GM19324 (cell line): ENCODE measurements around the gene OR2A1.
"Not testable (repeated sequence)": the region's sequence is repeated elsewhere in the genome, so short reads cannot be mapped to it uniquely, and the experiment has no call there.

Experiments used
- ATAC-seq: cut with Tn5 transposase; IDR thresholded peaks from one replicate; pipeline ENCODE4 v1.9.1; 2021; ENCODE audit warnings: mild to moderate bottlenecking, moderate library complexity; ENCODE audit not compliant: unreplicated experiment, low FRiP score

OR2A1 gene, protein sequence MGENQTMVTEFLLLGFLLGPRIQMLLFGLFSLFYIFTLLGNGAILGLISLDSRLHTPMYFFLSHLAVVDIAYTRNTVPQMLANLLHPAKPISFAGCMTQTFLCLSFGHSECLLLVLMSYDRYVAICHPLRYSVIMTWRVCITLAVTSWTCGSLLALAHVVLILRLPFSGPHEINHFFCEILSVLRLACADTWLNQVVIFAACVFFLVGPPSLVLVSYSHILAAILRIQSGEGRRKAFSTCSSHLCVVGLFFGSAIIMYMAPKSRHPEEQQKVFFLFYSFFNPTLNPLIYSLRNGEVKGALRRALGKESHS

DNA sequence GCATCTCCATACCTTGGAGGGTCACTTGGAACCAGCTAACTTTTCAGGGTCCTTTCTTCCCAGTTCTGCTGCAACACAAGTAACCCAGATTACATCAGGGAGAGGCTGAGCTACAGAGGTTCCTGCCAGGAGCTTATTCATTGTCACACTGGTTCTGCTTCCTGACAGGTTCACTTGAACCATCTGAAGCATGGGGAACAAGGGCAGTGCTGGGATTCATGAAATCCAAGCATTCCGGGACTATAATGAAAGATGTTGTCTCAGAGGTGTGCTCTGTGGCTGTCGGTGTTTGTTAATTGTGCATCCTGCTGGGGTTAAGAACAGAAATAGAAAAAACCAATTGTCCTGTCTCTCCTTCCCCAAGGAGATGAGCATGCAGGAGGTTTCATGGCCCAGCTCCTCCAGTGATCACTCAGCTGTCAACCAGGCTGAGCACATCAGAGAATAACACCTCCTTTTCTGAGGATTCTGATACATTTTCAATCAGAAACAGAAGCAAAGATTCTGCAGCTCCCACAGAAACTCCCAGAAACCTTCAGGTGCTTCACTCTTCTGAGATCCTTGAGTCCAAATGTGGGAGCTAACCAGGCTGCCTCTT is at the start of gene OR2A1:
OR2A1 (plus strand) TSS at position 548 of the 598 bp plus-strand sequence. CDS start 5,706 bp downstream, outside the sequence.
- ATAC-seq, result not testable (repeated sequence)

DNA sequence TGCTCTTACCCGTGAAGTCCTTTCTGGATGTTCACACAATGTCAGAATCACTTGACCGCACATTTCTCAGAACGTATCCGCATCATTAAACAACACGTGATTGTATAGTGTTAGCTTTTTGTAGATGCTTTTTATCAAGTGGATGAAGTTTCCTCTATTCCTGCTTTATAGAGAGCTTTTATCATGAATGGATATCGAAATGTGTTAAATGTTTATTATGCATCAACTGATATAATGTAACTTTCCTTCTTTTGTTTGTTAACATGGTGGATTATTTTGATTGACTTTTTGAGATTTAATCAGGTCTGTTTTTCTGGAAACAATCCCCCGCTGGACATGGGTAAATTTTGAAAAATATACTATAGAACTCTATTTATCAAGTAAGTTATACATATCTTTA is 47.5 kb upstream of the OR2A1 start, which contains the start of gene OR2A7:
OR2A7 (minus strand) TSS at position 101 of the 400 bp plus-strand sequence. CDS start 5,164 bp downstream, outside the sequence.
- not testable (repeated sequence) for ATAC-seq

DNA sequence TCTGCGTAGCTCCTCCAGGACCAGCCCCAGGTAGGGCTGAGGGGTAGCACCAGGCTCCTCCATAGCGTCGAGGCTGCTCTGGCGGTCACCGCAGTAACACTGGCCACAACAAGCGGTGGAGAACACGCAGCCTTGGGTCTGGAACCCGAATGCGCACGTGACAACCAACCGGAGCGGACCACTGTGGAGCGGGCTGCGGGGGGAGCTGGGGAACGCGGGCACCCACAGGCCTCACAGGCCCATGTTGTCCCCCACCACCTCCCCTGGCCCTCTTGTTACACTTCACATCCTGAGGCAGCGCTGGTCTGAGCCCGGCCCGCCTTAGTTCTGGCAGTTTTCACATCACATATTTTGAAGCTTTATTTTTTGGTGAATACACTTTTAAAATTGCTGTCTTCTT is 43.0 kb upstream of the OR2A1 start, which contains the start of gene CTAGE8:
CTAGE8 (minus strand) TSS at position 101 of the 400 bp plus-strand sequence; CDS start at position 63, 38 bp downstream.
- ATAC-seq, result not testable (repeated sequence)

GRCh38 chr7:144275281-144275680 is 36.9 kb upstream of the OR2A1 start:
- not testable (repeated sequence) for ATAC-seq

GRCh38 chr7:144280010-144280409 is 32.2 kb upstream of the OR2A1 start:
- ATAC-seq, result not testable (repeated sequence)

DNA sequence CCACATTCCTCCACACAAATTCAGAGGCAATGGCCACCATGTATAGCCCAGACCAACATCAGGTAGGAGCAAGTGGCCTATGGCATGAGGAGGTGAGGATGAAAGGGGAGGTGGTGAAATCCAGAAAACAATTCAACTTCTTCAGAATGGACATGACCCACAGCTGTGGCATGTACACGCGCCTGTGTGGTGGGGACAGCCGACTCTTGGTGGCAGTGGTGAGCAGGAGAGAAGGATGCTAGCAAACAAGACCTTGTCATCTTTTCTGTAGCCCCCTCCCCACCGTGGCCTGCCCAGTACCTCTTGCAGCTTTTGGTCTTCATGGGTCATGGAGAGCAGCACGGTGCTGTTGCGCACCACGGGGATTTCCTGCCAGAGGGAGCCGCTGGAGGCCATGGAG is 30.2 kb upstream of the OR2A1 start:
- ATAC-seq, result not testable (repeated sequence)

- ATAC-seq, result not testable (repeated sequence)
Observed at GRCh38 chr7:144282490-144282889, 29.7 kb upstream of the OR2A1 start.

DNA sequence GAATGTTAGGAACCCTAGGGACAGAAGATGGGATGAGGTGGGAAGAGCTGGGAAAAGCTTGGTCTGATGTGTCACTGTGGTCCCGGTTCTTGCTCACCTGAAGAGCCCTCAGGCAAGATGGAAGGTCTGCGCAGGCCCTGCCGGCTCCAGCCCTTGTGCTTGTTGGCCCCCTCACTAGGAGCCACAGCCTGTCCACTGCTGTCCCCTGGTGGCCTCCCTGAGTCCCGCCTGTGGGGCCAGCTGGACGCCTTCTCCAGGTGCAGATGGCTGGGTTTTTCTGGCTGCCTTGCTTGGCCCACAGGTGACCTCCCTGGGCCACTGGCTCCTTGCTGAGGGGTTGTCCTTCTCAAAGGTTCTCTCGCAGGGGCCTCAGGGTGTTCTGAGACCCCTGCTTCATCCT is 28.5 kb upstream of the OR2A1 start:
- not testable (repeated sequence) for ATAC-seq

- not testable (repeated sequence) for ATAC-seq
Observed at GRCh38 chr7:144287171-144287784, 24.9 kb upstream of the OR2A1 start.

GRCh38 chr7:144291607-144292006 is 20.6 kb upstream of the OR2A1 start:
- not testable (repeated sequence) for ATAC-seq

GRCh38 chr7:144292384-144293161 is 19.6 kb upstream of the OR2A1 start:
- ATAC-seq, result not testable (repeated sequence)

- ATAC-seq, result peak; percentile 83
Observed at GRCh38 chr7:144293794-144294499, 18.3 kb upstream of the OR2A1 start.

GRCh38 chr7:144302578-144303303 is 9.5 kb upstream of the OR2A1 start:
- ATAC-seq, result not testable (repeated sequence)

DNA sequence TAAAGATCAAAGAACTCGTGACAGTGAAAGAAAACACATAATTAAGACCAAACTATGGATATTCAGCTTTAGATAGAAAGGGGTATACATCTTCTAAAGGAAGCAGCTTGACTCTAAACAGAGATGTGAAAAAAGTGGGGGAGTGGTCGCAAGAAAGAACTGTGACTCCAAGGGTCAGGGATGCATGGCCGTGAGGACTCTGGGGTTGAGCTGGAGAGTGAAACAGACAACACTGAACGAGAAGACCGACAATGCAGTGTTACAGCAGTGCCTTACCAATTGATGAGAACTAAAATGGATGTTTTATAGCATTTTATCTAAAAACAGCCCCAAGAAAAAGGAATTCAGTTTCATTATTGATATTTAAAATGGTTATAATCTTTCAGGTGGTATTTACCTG is 8.6 kb upstream of the OR2A1 start:
- ATAC-seq, result not testable (repeated sequence)

GRCh38 chr7:144305156-144305555 is 7.1 kb upstream of the OR2A1 start:
- not testable (repeated sequence) for ATAC-seq

GRCh38 chr7:144309702-144310101 is 2.5 kb upstream of the OR2A1 start:
- ATAC-seq, result not testable (repeated sequence)

DNA sequence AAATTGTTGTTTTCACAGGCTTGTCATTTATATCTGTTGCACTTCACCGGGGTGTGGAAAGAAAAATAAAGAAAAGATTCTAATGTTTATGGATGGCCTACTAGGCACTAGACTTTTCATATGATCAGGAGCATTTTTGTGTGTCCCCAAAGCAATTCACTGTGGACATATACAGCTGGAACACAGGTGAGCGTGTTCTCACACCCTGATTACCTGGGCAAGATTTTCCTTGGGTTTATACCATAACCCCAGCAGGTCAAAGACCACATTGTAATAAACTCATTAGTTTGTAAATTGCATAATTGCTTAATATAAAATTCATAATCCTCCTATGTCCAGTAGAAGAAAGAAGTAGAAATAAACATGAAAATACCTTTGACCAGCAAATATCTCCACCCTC is 1.0 kb upstream of the OR2A1 start:
- not testable (repeated sequence) for ATAC-seq

DNA sequence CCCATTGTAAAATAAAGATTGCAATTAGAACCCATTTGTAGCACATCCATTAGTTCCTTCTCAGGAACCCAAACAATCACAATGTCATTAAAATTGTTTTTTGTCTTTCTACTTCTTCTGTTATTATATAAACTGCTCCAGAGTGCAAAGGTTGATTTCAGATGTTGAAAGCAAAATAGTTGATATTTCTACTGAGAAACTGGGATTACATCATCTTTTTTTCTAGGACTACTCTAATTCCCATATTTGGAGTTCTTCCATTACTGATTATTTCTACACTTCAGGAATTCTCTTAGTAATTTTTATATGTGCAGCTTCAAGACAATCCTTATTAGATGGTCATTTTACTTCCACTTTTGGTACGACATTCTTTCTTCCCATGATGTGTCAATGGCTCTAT is 5.3 kb downstream of the OR2A1 start:
- not testable (repeated sequence) for ATAC-seq

DNA sequence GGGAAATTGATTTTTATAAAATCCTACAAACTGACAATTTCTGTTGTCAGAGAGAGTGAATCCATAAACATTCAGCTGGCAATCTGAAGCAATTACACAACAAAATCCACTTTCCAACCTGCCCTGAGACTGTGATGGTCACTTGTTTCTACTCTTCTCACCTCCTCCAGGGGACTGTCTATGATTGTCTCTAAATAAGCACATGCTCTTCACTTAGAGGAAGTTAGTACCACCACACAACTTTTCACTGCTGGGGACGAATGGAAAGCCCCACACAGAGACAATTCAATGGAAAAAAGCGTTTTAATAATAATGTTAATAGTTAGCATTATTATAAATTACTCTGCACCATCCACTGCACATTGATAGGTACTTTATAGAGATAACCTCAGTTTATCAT is 7.3 kb downstream of the OR2A1 start:
- not testable (repeated sequence) for ATAC-seq
